ENCODE results near the gene ABCG1. TPM values are rescaled to one million over a fixed set of nuclear protein-coding genes. Genes with fewer than 3 reads are reported as not detected.

The ABCG1 gene
- total RNA-seq, 1 experiment from 2014 or later, result not detected

GRCh38 chr21:42236014-42236413 is 17.1 kb downstream of the ABCG1 start:
- H3K9me3 ChIP-seq, result no peaks in the 10 kb centered on the region
- no peak overlapping the region for H3K4me3 Mint-ChIP-seq (ENCODE audit: unreplicated experiment)
- no peaks in the 10 kb centered on the region for H3K4me1 Mint-ChIP-seq (ENCODE audit: low read depth, unreplicated experiment)
- no TSS peak for BruUV-seq (replicated peaks)
- intact Hi-C loops (cut with micrococcal nuclease; ENCODE audit: unreplicated experiment), result no loop called here
- no peaks in the 10 kb centered on the region for H3K27me3 ChIP-seq (replicated peaks; ENCODE audit: control insufficient read depth, insufficient read depth, low read length)
- no peak for TF ChIP-seq CTCF (IDR thresholded peaks at IDR 0.05; ENCODE audit: insufficient read depth in 1 of 2, low read depth in 1 of 2, low read length in 1 of 2, severe bottlenecking in 1 of 2, unreplicated experiment in 1 of 2)
- no peak overlapping the region for H3K27ac Mint-ChIP-seq (ENCODE audit: unreplicated experiment)
- no peaks in the 10 kb centered on the region for H3K36me3 ChIP-seq (ENCODE audit: control insufficient read depth, insufficient read depth, low read length)
- 0 out of 2 replicates have a peak, but pooled peaks cover 3% of the 10 kb centered on the region for H3K4me1 ChIP-seq
- H3K36me3 Mint-ChIP-seq (ENCODE audit: insufficient read depth, unreplicated experiment), result no peaks in the 10 kb centered on the region
- no peak overlapping the region for H3K4me3 ChIP-seq (ENCODE audit: low read depth, low read length)
- H3K27me3 Mint-ChIP-seq (ENCODE audit: insufficient read depth, unreplicated experiment), result peaks cover 10% of the 10 kb centered on the region
- DNase-seq, result no peak
- H3K9me3 Mint-ChIP-seq (ENCODE audit: unreplicated experiment), result no peaks in the 10 kb centered on the region
- POLR2A ChIA-PET, result no interaction called here
- CTCF ChIA-PET, result no interaction called here

- intact Hi-C loops (cut with micrococcal nuclease; ENCODE audit: unreplicated experiment), result no loop called here
- H3K4me3 ChIP-seq (ENCODE audit: low read depth, low read length), result no peak overlapping the region
- Mint-ChIP-seq H3K27ac (ENCODE audit: unreplicated experiment) (no peak overlapping the region), H3K27me3 (ENCODE audit: insufficient read depth, unreplicated experiment) (peaks cover 10% of the 10 kb centered on the region), H3K9me3 (ENCODE audit: unreplicated experiment) (no peaks in the 10 kb centered on the region), H3K4me1 (ENCODE audit: low read depth, unreplicated experiment) (no peaks in the 10 kb centered on the region), H3K36me3 (ENCODE audit: insufficient read depth, unreplicated experiment) (no peaks in the 10 kb centered on the region), H3K4me3 (ENCODE audit: unreplicated experiment) (no peak overlapping the region)
- no peak for TF ChIP-seq CTCF (IDR thresholded peaks at IDR 0.05; ENCODE audit: insufficient read depth in 1 of 2, low read depth in 1 of 2, low read length in 1 of 2, severe bottlenecking in 1 of 2, unreplicated experiment in 1 of 2)
- 0 out of 2 replicates have a peak, but pooled peaks cover 3% of the 10 kb centered on the region for H3K4me1 ChIP-seq
- ChIA-PET CTCF (no interaction called here), POLR2A (no interaction called here)
- no peaks in the 10 kb centered on the region for H3K27me3 ChIP-seq (replicated peaks; ENCODE audit: control insufficient read depth, insufficient read depth, low read length)
- BruUV-seq (replicated peaks), result no TSS peak
- H3K36me3 ChIP-seq (ENCODE audit: control insufficient read depth, insufficient read depth, low read length), result no peaks in the 10 kb centered on the region
- no peaks in the 10 kb centered on the region for H3K9me3 ChIP-seq
- DNase-seq, result no peak
Observed at GRCh38 chr21:42236693-42237092, 17.8 kb downstream of the ABCG1 start.

- no peaks in the 10 kb centered on the region for H3K27me3 ChIP-seq (replicated peaks; ENCODE audit: control insufficient read depth, insufficient read depth, low read length)
- no peak for TF ChIP-seq CTCF (IDR thresholded peaks at IDR 0.05; ENCODE audit: insufficient read depth in 1 of 2, low read depth in 1 of 2, low read length in 1 of 2, severe bottlenecking in 1 of 2, unreplicated experiment in 1 of 2)
- H3K36me3 ChIP-seq (ENCODE audit: control insufficient read depth, insufficient read depth, low read length), result no peaks in the 10 kb centered on the region
- POLR2A ChIA-PET, result no interaction called here
- no peak overlapping the region for H3K27ac Mint-ChIP-seq (ENCODE audit: unreplicated experiment)
- H3K36me3 Mint-ChIP-seq (ENCODE audit: insufficient read depth, unreplicated experiment), result no peaks in the 10 kb centered on the region
- H3K4me3 ChIP-seq (ENCODE audit: low read depth, low read length), result no peak overlapping the region
- peaks cover 10% of the 10 kb centered on the region for H3K27me3 Mint-ChIP-seq (ENCODE audit: insufficient read depth, unreplicated experiment)
- 0 out of 2 replicates have a peak, but pooled peaks cover 3% of the 10 kb centered on the region for H3K4me1 ChIP-seq
- intact Hi-C loops (cut with micrococcal nuclease; ENCODE audit: unreplicated experiment), result no loop called here
- no peaks in the 10 kb centered on the region for H3K4me1 Mint-ChIP-seq (ENCODE audit: low read depth, unreplicated experiment)
- CTCF ChIA-PET, result no interaction called here
- DNase-seq, result no peak
- H3K9me3 Mint-ChIP-seq (ENCODE audit: unreplicated experiment), result no peaks in the 10 kb centered on the region
- no peaks in the 10 kb centered on the region for H3K9me3 ChIP-seq
- BruUV-seq (replicated peaks), result no TSS peak
- no peak overlapping the region for H3K4me3 Mint-ChIP-seq (ENCODE audit: unreplicated experiment)
Observed at GRCh38 chr21:42237161-42237560, 18.2 kb downstream of the ABCG1 start.

Measured in Caco-2 (cell line).